NCI-H2196 treated with DMSO at 0.1 percent for 48 hours (cell line): Measurements from ENCODE around the gene DPH5.
"Not testable (repeated sequence)": the region's sequence is repeated elsewhere in the genome, so short reads cannot be mapped to it uniquely, and the experiment has no call there.

Source experiments
- DNase-seq: peaks from one replicate; lab custom pipeline; 2025; ENCODE audit not compliant: unreplicated experiment; lab: John Stamatoyannopoulos, UW

DPH5 gene

GRCh38 chr1:100989306-100990077 lies 36.1 kb downstream of the DPH5 start:
- no peak for DNase-seq

- DNase-seq: no peak
Observed at GRCh38 chr1:100988121-100988520, 37.5 kb downstream of the DPH5 start.

- DNase-seq: no peak
Observed at GRCh38 chr1:100982793-100983192, 42.8 kb downstream of the DPH5 start.

GRCh38 chr1:100979631-100980030 lies 46.0 kb downstream of the DPH5 start:
- no peak for DNase-seq

- DNase-seq: no peak
Observed at GRCh38 chr1:100976936-100977335, 48.6 kb downstream of the DPH5 start.

GRCh38 chr1:100972185-100972584 lies 53.4 kb downstream of the DPH5 start:
- no peak for DNase-seq

GRCh38 chr1:100971021-100971420 lies 54.6 kb downstream of the DPH5 start:
- DNase-seq: no peak

GRCh38 chr1:100969327-100969726 lies 56.3 kb downstream of the DPH5 start:
- DNase-seq: no peak

- DNase-seq: no peak
Observed at GRCh38 chr1:100968621-100969020, 57.0 kb downstream of the DPH5 start.

GRCh38 chr1:100960098-100960497 lies 65.5 kb downstream of the DPH5 start:
- no peak for DNase-seq

GRCh38 chr1:100959502-100960060 lies 66.0 kb downstream of the DPH5 start:
- DNase-seq: no peak

GRCh38 chr1:100955322-100955721 lies 70.3 kb downstream of the DPH5 start:
- no peak for DNase-seq

- DNase-seq: no peak
Observed at GRCh38 chr1:100953960-100954730, 71.4 kb downstream of the DPH5 start.

- not testable (repeated sequence) for DNase-seq
Observed at GRCh38 chr1:100952970-100953369, 72.6 kb downstream of the DPH5 start.

GRCh38 chr1:100952104-100952745 lies 73.4 kb downstream of the DPH5 start:
- DNase-seq: no peak

GRCh38 chr1:100950781-100951180 lies 74.8 kb downstream of the DPH5 start:
- no peak for DNase-seq

GRCh38 chr1:100950337-100950736 lies 75.2 kb downstream of the DPH5 start:
- DNase-seq: no peak

GRCh38 chr1:100949515-100950158 lies 75.9 kb downstream of the DPH5 start:
- peak; percentile 9 for DNase-seq

- not testable (repeated sequence) for DNase-seq
Observed at GRCh38 chr1:100948721-100949405, 76.7 kb downstream of the DPH5 start.

GRCh38 chr1:100947816-100948215 lies 77.8 kb downstream of the DPH5 start:
- not testable (repeated sequence) for DNase-seq
